Measurements from ENCODE around the gene FRY. TPM values are rescaled to one million over a fixed set of nuclear protein-coding genes. Genes with fewer than 3 reads are reported as not detected.
A peak's percentile ranks its signal among the peaks of the same experiment; 100 is the strongest.

FRY gene
- total and polyA plus RNA-seq, 10 of the 15 experiments (the other 5 are each of a cell fraction or from before 2014, with no cell fraction given): 0.18 to 1.4 (median 0.30) TPM

- no TSS peak for BruUV-seq (replicated peaks)
- H3K4me1 ChIP-seq (ENCODE audit: control insufficient read depth, insufficient read depth, low read length): no peaks in the 10 kb centered on the region
- intact Hi-C loops (cut with micrococcal nuclease; ENCODE audit: unreplicated experiment) (no loop called here), in situ Hi-C loops (cut with MboI) (no loop called here)
- ChIA-PET RAD21 (ENCODE audit: unreplicated experiment) (no interaction called here), POLR2A (no interaction called here), SMC1A (ENCODE audit: uncharacterized antibody, unreplicated experiment) (interaction anchor here (0.6 kb wide), 1 partner anchor 1688 kb away, joined by 4 read pairs; no protein-coding TSS in a partner anchor), CTCF (no interaction called here)
- ATAC-seq (peak; percentile 43), DNase-seq (ENCODE audit: low read depth, low spot score) (no peak), FAIRE-seq (no peak)
- H3K79me2 ChIP-seq (ENCODE audit: control insufficient read depth, insufficient read depth, low read length): no peaks in the 10 kb centered on the region
- TF ChIP-seq STAT3 (IDR thresholded peaks at IDR 0.05; ENCODE audit: low read depth, low read length) (no peak), CTCF (IDR thresholded peaks at IDR 0.05 in 2 of 3, conservative IDR thresholded peaks at IDR 0.05 in 1 of 3; ENCODE audit: control insufficient read depth in 2 of 3, extremely low read depth in 1 of 3, insufficient read depth in 1 of 3, low read depth in 3 of 3, low read length in 3 of 3) (no peak), TARDBP (IDR thresholded peaks at IDR 0.05; ENCODE audit: borderline replicate concordance) (no peak), CREB1 (IDR thresholded peaks at IDR 0.05; ENCODE audit: low read depth) (no peak), PRDM15 (CRISPR knock-in tag; IDR thresholded peaks at IDR 0.05) (no peak), ASH2L (IDR thresholded peaks at IDR 0.05; ENCODE audit: borderline replicate concordance, low read depth) (no peak), CBFB (IDR thresholded peaks at IDR 0.05; ENCODE audit: low read depth) (no peak), SREBF1 (IDR thresholded peaks at IDR 0.05; ENCODE audit: low read length) (no peak), LARP7 (IDR thresholded peaks at IDR 0.05) (no peak), KLF5 (IDR thresholded peaks at IDR 0.05; ENCODE audit: partially characterized antibody) (no peak), MTA3 (IDR thresholded peaks at IDR 0.05; ENCODE audit: borderline replicate concordance, low read length) (no peak)
- no peaks in the 10 kb centered on the region for H3K27me3 ChIP-seq (replicated peaks in 1 of 2; ENCODE audit: control insufficient read depth in 2 of 2, insufficient read depth in 2 of 2, low read length in 1 of 2)
- 41% methylated on average over 4 of the region's 4 CpGs for WGBS (ENCODE audit: insufficient coverage, insufficient replicate concordance, low lambda C conversion rate, missing lambda C conversion rate)
- no peak overlapping the region for H2AFZ ChIP-seq (ENCODE audit: control insufficient read depth, low read depth, low read length)
- no peaks in the 10 kb centered on the region for H3K9me3 ChIP-seq (replicated peaks; ENCODE audit: control insufficient read depth, insufficient read depth, low read length)
- H4K20me1 ChIP-seq (ENCODE audit: control insufficient read depth, insufficient read depth): no peaks in the 10 kb centered on the region
- no peaks in the 10 kb centered on the region for H3K36me3 ChIP-seq (ENCODE audit: control insufficient read depth in 2 of 2, insufficient read depth in 2 of 2, low read length in 1 of 2)
- H3K27ac ChIP-seq (ENCODE audit: control insufficient read depth, insufficient read depth): no peak overlapping the region
- no peak overlapping the region for H3K4me2 ChIP-seq (ENCODE audit: control insufficient read depth, insufficient read depth)
- H3K9ac ChIP-seq (ENCODE audit: control insufficient read depth, insufficient read depth, low read length): no peak overlapping the region
- H3K4me3 ChIP-seq: no peak overlapping the region
Measured at GRCh38 chr13:32036126-32036695, 4.6 kb downstream of the FRY start.
